ENCODE results near the gene SH3BGRL2. TPM values are rescaled to one million over a fixed set of nuclear protein-coding genes. Genes with fewer than 3 reads are reported as not detected.

Gene SH3BGRL2
- total and polyA plus RNA-seq, 2 of the 8 experiments (the other 6 are each of a cell fraction or from before 2014, with no cell fraction given) = 6.0 to 20.3 TPM

GRCh38 chr6:79706527-79706926 is 75.4 kb downstream of the SH3BGRL2 start:
- Histone ChIP-seq H3K36me3 (ENCODE audit: control insufficient read depth in 2 of 4, insufficient read depth in 4 of 4, low read length in 3 of 4) (no peaks in the 10 kb centered on the region), H2AFZ (ENCODE audit: low read length) (no peak overlapping the region), H3K79me1 (ENCODE audit: low read depth, low read length) (no peaks in the 10 kb centered on the region), H2BK12ac (ENCODE audit: low read depth, low read length) (no peak overlapping the region), H3K23me2 (ENCODE audit: low read depth, low read length) (no peaks in the 10 kb centered on the region), H3K4me2 (ENCODE audit: insufficient read depth in 1 of 2, low read depth in 2 of 2, low read length in 2 of 2) (no peak overlapping the region), H3K23ac (ENCODE audit: insufficient read length) (no peak overlapping the region), H3K79me2 (ENCODE audit: control insufficient read depth in 1 of 2, insufficient read depth in 2 of 2, low read length in 2 of 2) (no peaks in the 10 kb centered on the region), H3K27me3 (replicated peaks in 1 of 4; ENCODE audit: control insufficient read depth in 3 of 4, extremely low read depth in 1 of 4, insufficient read depth in 3 of 4, low read length in 3 of 4) (no peaks in the 10 kb centered on the region), H2BK120ac (replicated peaks; ENCODE audit: low read depth, low read length) (no peak overlapping the region), H3K27ac (ENCODE audit: low read depth, low read length) (no peak overlapping the region), H3K18ac (ENCODE audit: extremely low read depth, low read length) (no peak overlapping the region), H4K91ac (replicated peaks; ENCODE audit: insufficient read length, low read length) (no peak overlapping the region), H2BK15ac (ENCODE audit: low read length) (no peak overlapping the region), H3K4ac (replicated peaks; ENCODE audit: insufficient read length, low read depth, low read length) (no peak overlapping the region), H2BK5ac (ENCODE audit: low read depth, low read length) (no peak overlapping the region), H3K4me1 (replicated peaks in 1 of 4; ENCODE audit: control insufficient read depth in 3 of 4, insufficient read depth in 4 of 4, low read length in 3 of 4) (peaks cover 0 to 5% (median 3%) of the 10 kb centered on the region in 4 experiments; a peak in 4 of 7 replicates), H2BK20ac (ENCODE audit: low read length) (no peak overlapping the region), H3K4me3 (ENCODE audit: extremely low read depth in 1 of 4, insufficient read depth in 2 of 4, low read depth in 3 of 4, low read length in 4 of 4) (no peak overlapping the region), H3K9me3 (ENCODE audit: insufficient read depth in 2 of 2, low read depth in 1 of 2, low read length in 1 of 2) (no peaks in the 10 kb centered on the region), H4K20me1 (replicated peaks in 1 of 2; ENCODE audit: control insufficient read depth in 1 of 2, insufficient read depth in 2 of 2, low read length in 2 of 2) (no peaks in the 10 kb centered on the region), H3K56ac (replicated peaks; ENCODE audit: insufficient read length, low read depth, low read length) (no peak overlapping the region), H2AK5ac (ENCODE audit: low read depth, low read length) (no peak overlapping the region), H3K14ac (ENCODE audit: insufficient read length) (no peak overlapping the region), H4K5ac (ENCODE audit: insufficient read length, low read depth, low read length) (no peak overlapping the region), H4K8ac (ENCODE audit: extremely low read depth, insufficient read depth, low read length) (no peak overlapping the region), H3K9ac (replicated peaks in 1 of 4; ENCODE audit: extremely low read depth in 1 of 4, low read depth in 3 of 4, low read length in 3 of 4) (no peak overlapping the region)
- ChIA-PET POLR2A (ENCODE audit: partially characterized antibody) (no interaction called here), CTCF (ENCODE audit: partially characterized antibody) (interaction anchor here (0.7 to 5.3 kb wide), 2 partner anchors 12 to 23 kb away, joined by 3 to 27 read pairs; no protein-coding TSS in a partner anchor)
- DNase-seq (ENCODE audit: low read depth in 1 of 2, low spot score in 2 of 2) = no peak
- WGBS, 2 experiments (ENCODE audit: extremely low coverage in 1 of 2, insufficient coverage in 1 of 2, insufficient read length in 1 of 2, insufficient replicate concordance in 2 of 2, low coverage in 1 of 2, low lambda C conversion rate in 2 of 2, missing lambda C conversion rate in 1 of 2) = 96% methylated on average over 3 of the region's 3 CpGs; no CpG with 5 or more reads in 1 of the 2 experiments
- FAIRE-seq = no peak
- TF ChIP-seq KDM4A (IDR thresholded peaks at IDR 0.05; ENCODE audit: low read depth, low read length, severe bottlenecking) (no peak), RAD21 (IDR thresholded peaks at IDR 0.05 in 1 of 2, conservative IDR thresholded peaks at IDR 0.05 in 1 of 2; ENCODE audit: low read depth in 2 of 2, low read length in 2 of 2) (no peak), SAP30 (IDR thresholded peaks at IDR 0.05; ENCODE audit: insufficient read depth, insufficient replicate concordance, low read length) (no peak), MAFK (IDR thresholded peaks at IDR 0.05; ENCODE audit: low read depth, low read length) (no peak), EGR1 (IDR thresholded peaks at IDR 0.05; ENCODE audit: borderline replicate concordance, low read depth, low read length) (no peak), SIX5 (IDR thresholded peaks at IDR 0.05; ENCODE audit: low read depth, low read length) (no peak), JUN (IDR thresholded peaks at IDR 0.05; ENCODE audit: low read depth, low read length) (no peak), CTCF (IDR thresholded peaks at IDR 0.05; ENCODE audit: control extremely low read depth in 1 of 3, insufficient read depth in 1 of 3, low read depth in 1 of 3, low read length in 3 of 3) (no peak), USF2 (IDR thresholded peaks at IDR 0.05; ENCODE audit: low read length) (no peak), NRF1 (IDR thresholded peaks at IDR 0.05; ENCODE audit: low read depth, low read length) (no peak)

Data from H1 (cell line).